GM18517 (cell line): ENCODE data around the gene RELN.

ENCODE experiments used
- ATAC-seq: cut with Tn5 transposase; IDR thresholded peaks from one replicate; pipeline ENCODE4 v1.9.1; 2021; ENCODE audit warnings: mild to moderate bottlenecking, moderate library complexity; ENCODE audit not compliant: unreplicated experiment

The RELN gene

GRCh38 chr7:103437623-103438022, 551.8 kb downstream of the RELN start:
- ATAC-seq = no peak

GRCh38 chr7:103432712-103433111, 556.7 kb downstream of the RELN start:
- no peak for ATAC-seq

GRCh38 chr7:103425177-103425576, 564.3 kb downstream of the RELN start:
- ATAC-seq = no peak

- no peak for ATAC-seq
Observed at GRCh38 chr7:103423467-103424179, 565.8 kb downstream of the RELN start.
